GM18526 (cell line): Measurements from ENCODE around the gene KRT6A.

ENCODE experiments used
- POLR2A ChIP-seq: IDR thresholded peaks from 3 replicates; pipeline ENCODE4 v1.6.1; 2011; ENCODE audit not compliant: insufficient read length; ENCODE audit errors: extremely low read depth

KRT6A gene

GRCh38 chr12:52528641-52529143, 35.6 kb upstream of the KRT6A start:
- no peak for TF ChIP-seq POLR2A

- TF ChIP-seq POLR2A: no peak
Measured at GRCh38 chr12:52527121-52527800, 34.2 kb upstream of the KRT6A start.

- TF ChIP-seq POLR2A: no peak
Measured at GRCh38 chr12:52526511-52526951, 33.5 kb upstream of the KRT6A start.

GRCh38 chr12:52525661-52526499, 32.8 kb upstream of the KRT6A start:
- TF ChIP-seq POLR2A: no peak

- no peak for TF ChIP-seq POLR2A
Measured at GRCh38 chr12:52524898-52525591, 32.0 kb upstream of the KRT6A start.

GRCh38 chr12:52524241-52524897, 31.3 kb upstream of the KRT6A start:
- TF ChIP-seq POLR2A: no peak

- TF ChIP-seq POLR2A: no peak
Measured at GRCh38 chr12:52523824-52524223, 30.8 kb upstream of the KRT6A start.

GRCh38 chr12:52522346-52523011, 29.4 kb upstream of the KRT6A start:
- TF ChIP-seq POLR2A: no peak

GRCh38 chr12:52521568-52522266, 28.7 kb upstream of the KRT6A start:
- no peak for TF ChIP-seq POLR2A

- no peak for TF ChIP-seq POLR2A
Measured at GRCh38 chr12:52521175-52521567, 28.1 kb upstream of the KRT6A start.

- TF ChIP-seq POLR2A: no peak
Measured at GRCh38 chr12:52519826-52520662, 27.0 kb upstream of the KRT6A start, which contains the start of gene KRT5. Gene KRT5 (minus strand): TSS chr12:52520394. CDS start chr12:52520296, 98 bp downstream.

- TF ChIP-seq POLR2A: no peak
Measured at GRCh38 chr12:52519387-52519703, 26.3 kb upstream of the KRT6A start.
